CD14-positive monocyte (primary cell): ENCODE data around the gene MDFI. TPM values are rescaled to one million over a fixed set of nuclear protein-coding genes. Genes with fewer than 3 reads are reported as not detected.
A peak's percentile ranks its signal among the peaks of the same experiment; 100 is the strongest.

ENCODE experiments used
- DNase-seq, 3 donors: peaks; one replicate each; pipeline ENCODE4 v3.0.0-alpha.2; 2011 to 2022
- H2AFZ ChIP-seq: 2 replicates; pipeline ENCODE4 v1.6.0; 2012; ENCODE audit warnings: mild to moderate bottlenecking, low read depth, low read length, inconsistent platforms; ENCODE audit not compliant: insufficient read depth, poor library complexity, severe bottlenecking
- H3K27ac ChIP-seq, 2 donors: 1 replicate in 1 of 2; 2 replicates in 1 of 2; pipeline ENCODE4 v1.5.1; 2012 to 2013; ENCODE audit warnings: low read length in 2 of 2, control low read depth in 1 of 2, inconsistent platforms in 1 of 2, low read depth in 1 of 2, mild to moderate bottlenecking in 1 of 2
- H3K27me3 ChIP-seq, 2 donors: one replicate each; pipeline versions ENCODE4 v1.6.0 to v1.6.1; 2011 to 2013; ENCODE audit warnings: low read length in 2 of 2; ENCODE audit not compliant: control insufficient read depth in 2 of 2, insufficient read depth in 2 of 2
- H3K36me3 ChIP-seq, 2 donors: replicated peaks in 1 of 2; 1 replicate in 1 of 2; 2 replicates in 1 of 2; pipeline versions ENCODE4 v1.5.1 to v1.6.1; 2012 to 2013; ENCODE audit warnings: low read length in 2 of 2, control low read depth in 1 of 2, inconsistent platforms in 1 of 2, mild to moderate bottlenecking in 1 of 2; ENCODE audit not compliant: insufficient read depth in 2 of 2, control insufficient read depth in 1 of 2
- H3K4me1 ChIP-seq, 2 donors: 1 replicate in 1 of 2; 2 replicates in 1 of 2; pipeline versions ENCODE4 v1.5.1 to v1.6.1; 2012 to 2013; ENCODE audit warnings: low read length in 2 of 2, control low read depth in 1 of 2, inconsistent platforms in 1 of 2, mild to moderate bottlenecking in 1 of 2, moderate library complexity in 1 of 2; ENCODE audit not compliant: insufficient read depth in 2 of 2, control insufficient read depth in 1 of 2
- H3K4me2 ChIP-seq: replicated peaks from 2 replicates; pipeline ENCODE3; 2012; ENCODE audit warnings: low read length, moderate library complexity, mild to moderate bottlenecking; ENCODE audit not compliant: poor library complexity, severe bottlenecking; ENCODE audit errors: extremely low read depth
- H3K4me3 ChIP-seq, 3 experiments: fragments of 200-600 bp in 1 of 3; sonication (generic) in 1 of 3; replicated peaks in 1 of 3; 1 replicate in 2 of 3; 2 replicates in 1 of 3; pipeline ENCODE4 v1.5.1; 2011 to 2013; ENCODE audit warnings: low read length in 3 of 3, mild to moderate bottlenecking in 3 of 3, control low read depth in 2 of 3, low read depth in 2 of 3, inconsistent platforms in 1 of 3, moderate library complexity in 1 of 3
- H3K79me2 ChIP-seq: 2 replicates; pipeline ENCODE4 v1.6.0; 2012; ENCODE audit warnings: mild to moderate bottlenecking, control low read depth, inconsistent platforms, low read length, moderate library complexity; ENCODE audit not compliant: insufficient read depth
- H3K9ac ChIP-seq: 2 replicates; pipeline ENCODE4 v1.6.0; 2017; ENCODE audit warnings: low read length, mild to moderate bottlenecking; ENCODE audit not compliant: insufficient read depth, poor library complexity, severe bottlenecking
- H3K9me3 ChIP-seq, 2 donors: replicated peaks in 1 of 2; 1 replicate in 1 of 2; 2 replicates in 1 of 2; pipeline versions ENCODE4 v1.5.1 to v1.6.1; 2012 to 2013; ENCODE audit warnings: low read length in 2 of 2, control low read depth in 1 of 2; ENCODE audit not compliant: control insufficient read depth in 1 of 2, insufficient read depth in 1 of 2
- H4K20me1 ChIP-seq: 2 replicates; pipeline ENCODE4 v1.6.0; 2012; ENCODE audit warnings: mild to moderate bottlenecking, low read length, control low read depth, moderate library complexity; ENCODE audit not compliant: insufficient read depth
- H3K27ac Mint-ChIP-seq, 7 donors: one replicate each; pipeline ENCODE4 v1.8.0; 2020; ENCODE audit warnings: mild to moderate bottlenecking in 7 of 7, mixed read lengths in 7 of 7, moderate library complexity in 6 of 7, inconsistent platforms in 2 of 7
- H3K27me3 Mint-ChIP-seq, 3 donors: one replicate each; pipeline ENCODE4 v1.8.0; 2021 to 2022; ENCODE audit warnings: low read depth in 3 of 3, mild to moderate bottlenecking in 3 of 3, mixed read lengths in 3 of 3, moderate library complexity in 3 of 3, inconsistent platforms in 1 of 3
- H3K36me3 Mint-ChIP-seq, 2 donors: one replicate each; pipeline ENCODE4 v1.8.0; 2020; ENCODE audit warnings: mixed read lengths in 2 of 2, inconsistent platforms in 1 of 2, mild to moderate bottlenecking in 1 of 2
- H3K4me1 Mint-ChIP-seq: one replicate; pipeline ENCODE4 v1.8.0; 2020; ENCODE audit warnings: mild to moderate bottlenecking, mixed read lengths
- H3K4me3 Mint-ChIP-seq, 2 donors: one replicate each; pipeline ENCODE4 v1.8.0; 2020; ENCODE audit warnings: mild to moderate bottlenecking in 2 of 2, mixed read lengths in 2 of 2, moderate library complexity in 1 of 2
- H3K9me3 Mint-ChIP-seq, 7 donors: one replicate each; pipeline ENCODE4 v1.8.0; 2020 to 2022; ENCODE audit warnings: mixed read lengths in 7 of 7, mild to moderate bottlenecking in 6 of 7, moderate library complexity in 6 of 7, inconsistent platforms in 2 of 7
- WGBS: methylation state at CpG from one replicate; pipeline ENCODE4 v1.1.5; 2013; ENCODE audit warnings: missing lambda C conversion rate; ENCODE audit not compliant: insufficient coverage; 5-methylcytosine and 5-hydroxymethylcytosine counted together
- intact Hi-C, 2 donors: fragments of 100-400 bp; cut with micrococcal nuclease; formaldehyde crosslinking; loops; one replicate each; pipeline versions ENCODE4 v1.15.0 to v1.15.1; 2023
- polyA plus RNA-seq, 3 donors: library from polyadenylated mRNA; depleted of rRNA in 1 of 3; unstranded in 2 of 3; stranded (reverse) in 1 of 3; fragments of 300-500 nt in 2 of 3; fragments of >200 nt in 1 of 3; fragmentation: Illumina TruSeq in 2 of 3; gene quantifications; 1 replicate in 2 of 3; 2 replicates in 1 of 3; pipeline ENCODE4 v1.2.3, GENCODE V29; 2012 to 2021
- TF ChIP-seq, protein P1 (sequence below): fragments of 200-600 bp; IDR thresholded peaks from one replicate; pipeline ENCODE4 v1.8.0; 2022; ENCODE audit warnings: antibody characterized with exemption, mild to moderate bottlenecking

MDFI gene
- polyA plus RNA-seq, 3 donors: not detected

DNA sequence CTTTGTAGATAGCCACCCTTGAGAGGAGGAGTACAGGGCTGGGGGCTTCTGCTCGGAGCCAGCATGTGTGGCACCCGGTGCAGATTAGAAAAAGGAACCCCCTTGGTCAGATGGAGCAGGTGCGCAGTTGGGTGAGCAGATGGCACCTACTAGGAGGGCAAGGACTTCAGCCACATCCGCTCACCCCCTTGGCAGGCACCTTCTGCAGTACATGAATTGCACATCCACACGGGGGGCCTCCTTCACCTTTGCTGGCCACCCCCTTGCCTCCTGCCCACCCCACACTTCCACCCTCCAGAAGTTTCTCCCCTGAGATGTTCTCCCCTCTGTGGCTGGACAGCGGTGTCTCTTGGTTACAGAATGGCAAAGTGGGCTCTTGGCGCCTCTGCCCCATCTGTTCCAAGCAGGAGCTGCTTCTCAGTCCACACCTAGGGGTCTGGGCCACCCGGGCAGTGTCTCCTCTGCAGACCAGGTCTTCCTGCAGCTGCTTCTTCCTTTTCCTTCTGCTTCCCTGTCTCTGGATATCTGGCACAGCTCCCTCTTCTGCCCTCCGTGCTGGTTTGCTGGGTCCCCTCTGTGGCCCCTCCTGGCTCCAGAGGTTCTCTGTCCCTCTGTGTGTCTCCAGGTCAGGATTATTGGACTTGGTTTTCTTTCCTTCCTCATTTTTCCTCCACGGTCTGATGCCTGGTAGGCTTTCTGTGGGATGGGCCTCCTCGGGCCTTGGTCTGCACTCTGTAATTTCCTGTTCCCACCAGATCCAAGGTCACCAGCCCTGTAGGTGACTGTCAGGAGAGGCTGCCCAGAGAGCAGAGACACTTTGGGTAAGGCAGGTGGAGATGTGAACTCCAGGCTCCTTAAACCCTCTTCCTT lies 4.1 kb downstream of the MDFI start:
- H3K27ac Mint-ChIP-seq: peak overlapping the region in 1 of 7 donors; percentile 61
- H3K4me3 Mint-ChIP-seq: no peak overlapping the region
- peaks cover 16% of the 10 kb centered on the region for H3K4me1 Mint-ChIP-seq
- no peaks in the 10 kb centered on the region for H3K36me3 ChIP-seq
- no peak overlapping the region for H2AFZ ChIP-seq
- peaks cover 0 to 4% of the 10 kb centered on the region in 2 donors for H3K36me3 Mint-ChIP-seq
- 79% methylated on average over 6 of the region's 11 CpGs for WGBS
- no peak overlapping the region for H3K9ac ChIP-seq
- H4K20me1 ChIP-seq: no peaks in the 10 kb centered on the region
- TF ChIP-seq, protein P1, sequence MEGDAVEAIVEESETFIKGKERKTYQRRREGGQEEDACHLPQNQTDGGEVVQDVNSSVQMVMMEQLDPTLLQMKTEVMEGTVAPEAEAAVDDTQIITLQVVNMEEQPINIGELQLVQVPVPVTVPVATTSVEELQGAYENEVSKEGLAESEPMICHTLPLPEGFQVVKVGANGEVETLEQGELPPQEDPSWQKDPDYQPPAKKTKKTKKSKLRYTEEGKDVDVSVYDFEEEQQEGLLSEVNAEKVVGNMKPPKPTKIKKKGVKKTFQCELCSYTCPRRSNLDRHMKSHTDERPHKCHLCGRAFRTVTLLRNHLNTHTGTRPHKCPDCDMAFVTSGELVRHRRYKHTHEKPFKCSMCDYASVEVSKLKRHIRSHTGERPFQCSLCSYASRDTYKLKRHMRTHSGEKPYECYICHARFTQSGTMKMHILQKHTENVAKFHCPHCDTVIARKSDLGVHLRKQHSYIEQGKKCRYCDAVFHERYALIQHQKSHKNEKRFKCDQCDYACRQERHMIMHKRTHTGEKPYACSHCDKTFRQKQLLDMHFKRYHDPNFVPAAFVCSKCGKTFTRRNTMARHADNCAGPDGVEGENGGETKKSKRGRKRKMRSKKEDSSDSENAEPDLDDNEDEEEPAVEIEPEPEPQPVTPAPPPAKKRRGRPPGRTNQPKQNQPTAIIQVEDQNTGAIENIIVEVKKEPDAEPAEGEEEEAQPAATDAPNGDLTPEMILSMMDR: no peak
- H3K9me3 Mint-ChIP-seq: peaks cover 0 to 13% (median 4%) of the 10 kb centered on the region in 7 donors
- H3K27me3 Mint-ChIP-seq: peaks cover 36 to 54% (median 42%) of the 10 kb centered on the region in 3 donors
- H3K9me3 ChIP-seq: peaks cover 0 to 8% of the 10 kb centered on the region in 2 donors
- no peak overlapping the region for H3K4me2 ChIP-seq
- H3K27me3 ChIP-seq: peaks cover 8 to 30% of the 10 kb centered on the region in 2 donors
- H3K4me1 ChIP-seq: peaks cover 5 to 17% of the 10 kb centered on the region in 2 donors
- no peak for DNase-seq
- H3K4me3 ChIP-seq: no peak overlapping the region
- intact Hi-C loops: no loop called here
- no peaks in the 10 kb centered on the region for H3K79me2 ChIP-seq
- no peak overlapping the region for H3K27ac ChIP-seq

GRCh38 chr6:41642960-41643898 lies 5.0 kb downstream of the MDFI start:
- Mint-ChIP-seq H3K27me3 (peaks cover 30 to 45% (median 34%) of the 10 kb centered on the region in 3 donors), H3K27ac (peak overlapping the region in 1 of 7 donors; percentile 11), H3K36me3 (no peaks in the 10 kb centered on the region), H3K4me1 (peaks cover 10% of the 10 kb centered on the region), H3K9me3 (peaks cover 0 to 7% (median 1%) of the 10 kb centered on the region in 7 donors), H3K4me3 (no peak overlapping the region)
- Histone ChIP-seq H3K27me3 (peaks cover 3 to 22% of the 10 kb centered on the region in 2 donors), H3K27ac (no peak overlapping the region), H3K9me3 (peaks cover 0 to 8% of the 10 kb centered on the region in 2 donors), H3K4me3 (no peak overlapping the region), H3K4me2 (no peak overlapping the region), H4K20me1 (no peaks in the 10 kb centered on the region), H2AFZ (no peak overlapping the region), H3K79me2 (no peaks in the 10 kb centered on the region), H3K36me3 (no peaks in the 10 kb centered on the region), H3K4me1 (peaks cover 0 to 10% of the 10 kb centered on the region in 2 donors), H3K9ac (no peak overlapping the region)
- intact Hi-C loops: no loop called here
- DNase-seq: no peak
- TF ChIP-seq, protein P1: no peak
- WGBS: 43% methylated on average over 3 of the region's 10 CpGs
